ENCODE data around the gene ZFP2.

- TF ChIP-seq GATA3 (IDR thresholded peaks at IDR 0.05; ENCODE audit: low read depth, low read length), result no peak
- no peak for TF ChIP-seq GATA2 (IDR thresholded peaks at IDR 0.05; ENCODE audit: low read depth, low read length)
Observed at GRCh38 chr5:178851951-178852350, 43.8 kb upstream of the ZFP2 start.

All from SH-SY5Y (cell line).